SKM-1 treated with dmso at 0.1 percent for 144 hours (cell line): ENCODE measurements around the gene GH2.
"Not testable (repeated sequence)": the region's sequence is repeated elsewhere in the genome, so short reads cannot be mapped to it uniquely, and the experiment has no call there.

Experiments
- DNase-seq: peaks from one replicate; lab custom pipeline; 2025; ENCODE audit not compliant: unreplicated experiment; lab: John Stamatoyannopoulos, UW

Gene GH2

GRCh38 chr17:63911657-63912100 lies 29.9 kb upstream of the GH2 start:
- DNase-seq = peak; percentile 7

- no peak for DNase-seq
These were observed 29.4 kb upstream of the GH2 start, which contains the start of gene CSHL1 for GRCh38 chr17:63911041-63911635. Gene CSHL1 (minus strand): TSS chr17:63911258. CDS start chr17:63911196, 62 bp downstream.

- no peak for DNase-seq
These were observed 28.4 kb upstream of the GH2 start for GRCh38 chr17:63910096-63910495.

GRCh38 chr17:63909586-63909985 lies 27.8 kb upstream of the GH2 start:
- not testable (repeated sequence) for DNase-seq

- peak; percentile 9 for DNase-seq
These were observed 25.5 kb upstream of the GH2 start for GRCh38 chr17:63907161-63907778.

GRCh38 chr17:63904796-63905195 lies 23.1 kb upstream of the GH2 start:
- DNase-seq = not testable (repeated sequence)

- DNase-seq = not testable (repeated sequence)
These were observed 22.1 kb upstream of the GH2 start for GRCh38 chr17:63903787-63904201.

GRCh38 chr17:63901971-63902370 lies 20.2 kb upstream of the GH2 start:
- not testable (repeated sequence) for DNase-seq

- DNase-seq = not testable (repeated sequence)
These were observed 17.4 kb upstream of the GH2 start for GRCh38 chr17:63898899-63899798.

- not testable (repeated sequence) for DNase-seq
These were observed 15.0 kb upstream of the GH2 start, which contains the start of gene CSH1 for GRCh38 chr17:63896524-63897354. Gene CSH1 (minus strand): TSS chr17:63896574. CDS start chr17:63896511, 63 bp downstream.

GRCh38 chr17:63894821-63895220 lies 13.1 kb upstream of the GH2 start:
- DNase-seq = not testable (repeated sequence)

- DNase-seq = not testable (repeated sequence)
These were observed 12.3 kb upstream of the GH2 start for GRCh38 chr17:63894021-63894420.

- not testable (repeated sequence) for DNase-seq
These were observed 10.7 kb upstream of the GH2 start for GRCh38 chr17:63892316-63893037.

GRCh38 chr17:63889026-63889848 lies 7.5 kb upstream of the GH2 start:
- DNase-seq = peak; percentile 46

- not testable (repeated sequence) for DNase-seq
These were observed 3.4 kb upstream of the GH2 start for GRCh38 chr17:63885119-63885518.

GRCh38 chr17:63882626-63883126 lies 932 bp upstream of the GH2 start:
- not testable (repeated sequence) for DNase-seq

GRCh38 chr17:63881337-63881736 lies 407 bp downstream of the GH2 start:
- DNase-seq = not testable (repeated sequence)

- DNase-seq = no peak
These were observed 1.0 kb downstream of the GH2 start for GRCh38 chr17:63880706-63881105.

GRCh38 chr17:63878413-63878812 lies 3.3 kb downstream of the GH2 start:
- not testable (repeated sequence) for DNase-seq
